ENCODE measurements around the gene SLC38A3.
"Not testable (repeated sequence)": the region's sequence is repeated elsewhere in the genome, so short reads cannot be mapped to it uniquely, and the experiment has no call there.

Gene SLC38A3

GRCh38 chr3:50256978-50257890 is 52.2 kb downstream of the SLC38A3 start:
- DNase-seq, result no peak

- DNase-seq, result no peak
Measured at GRCh38 chr3:50258029-50258680, 53.1 kb downstream of the SLC38A3 start.

- no peak for DNase-seq
Measured at GRCh38 chr3:50258979-50259378, 53.9 kb downstream of the SLC38A3 start.

GRCh38 chr3:50259432-50260026 is 54.5 kb downstream of the SLC38A3 start:
- no peak for DNase-seq

- DNase-seq, result no peak
Measured at GRCh38 chr3:50260027-50260941, 55.2 kb downstream of the SLC38A3 start.

GRCh38 chr3:50260942-50261441 is 55.9 kb downstream of the SLC38A3 start:
- DNase-seq, result no peak

GRCh38 chr3:50261505-50261904 is 56.4 kb downstream of the SLC38A3 start:
- no peak for DNase-seq

GRCh38 chr3:50262200-50262599 is 57.1 kb downstream of the SLC38A3 start:
- DNase-seq, result not testable (repeated sequence)

- no peak for DNase-seq
Measured at GRCh38 chr3:50262778-50263177, 57.7 kb downstream of the SLC38A3 start.

- no peak for DNase-seq
Measured at GRCh38 chr3:50263478-50264382, 58.7 kb downstream of the SLC38A3 start.

- DNase-seq, result no peak
Measured at GRCh38 chr3:50264383-50264963, 59.4 kb downstream of the SLC38A3 start.

- no peak for DNase-seq
Measured at GRCh38 chr3:50264964-50265485, 60.0 kb downstream of the SLC38A3 start.

GRCh38 chr3:50265571-50265970 is 60.5 kb downstream of the SLC38A3 start:
- no peak for DNase-seq

- DNase-seq, result no peak
Measured at GRCh38 chr3:50266017-50266416, 60.9 kb downstream of the SLC38A3 start.

- DNase-seq, result no peak
Measured at GRCh38 chr3:50266836-50267235, 61.8 kb downstream of the SLC38A3 start.

- DNase-seq, result no peak
Measured at GRCh38 chr3:50267280-50267913, 62.3 kb downstream of the SLC38A3 start.

- DNase-seq, result no peak
Measured at GRCh38 chr3:50268276-50268675, 63.2 kb downstream of the SLC38A3 start.

GRCh38 chr3:50268703-50269451 is 63.8 kb downstream of the SLC38A3 start, which contains the start of gene SEMA3B:
TSS of gene SEMA3B (plus strand) at chr3:50269147. CDS start at chr3:50269241, 94 bp downstream.
- DNase-seq, result no peak

GRCh38 chr3:50269460-50269859 is 64.4 kb downstream of the SLC38A3 start:
- DNase-seq, result no peak
